ENCODE data around the gene FMR1. TPM values are rescaled to one million over a fixed set of nuclear protein-coding genes. Genes with fewer than 3 reads are reported as not detected.

FMR1 gene
- 26.6 and 27.3 TPM in 2 replicates for total RNA-seq

GRCh38 chrX:147911192-147912022 is at the start of gene FMR1:
FMR1 (plus strand) TSS chrX:147911919; CDS start chrX:147912180, 261 bp downstream.

GRCh38 chrX:147981038-147981752 is 69.5 kb downstream of the FMR1 start, which contains the start of gene FMR1NB:
FMR1NB (plus strand) TSS chrX:147981337; CDS start chrX:147981403, 66 bp downstream.

Small RNAs within 50 kb of the gene (small RNA-seq; reads per million reads assigned to genes)
- not detected for gene RF02118

Other genes with a start within 250 kb of the FMR1 start
- not detected in 2 replicates for gene FMR1NB, start 69.4 kb downstream of the FMR1 start, total RNA-seq